K562 (cell line): Measurements from ENCODE around the gene PARD6B. TPM values are rescaled to one million over a fixed set of nuclear protein-coding genes. Genes with fewer than 3 reads are reported as not detected.

Source experiments
- ATAC-seq: fragments of 200-7000 bp; cut with Tn5 transposase; 3 replicates; pipeline ENCODE4 v1.9.1; 2020; ENCODE audit warnings: moderate library complexity
- BruUV-seq: library from RNA; stranded (reverse); fragments of 400-500 nt; replicated peaks from 2 replicates; lab custom pipeline; 2021; lab: Mats Ljungman, UMichigan
- CTCF ChIA-PET: fragments of 300-600 bp; formaldehyde crosslinking; extraction: SDS; loops from one replicate; lab custom pipeline; 2021; ENCODE audit warnings: low intra/inter-chr PET ratio; lab: Yijun Ruan, JAX
- POLR2A ChIA-PET: fragments of 300-600, 350-650 bp; sonication (Branson Sonifier 250); formaldehyde crosslinking; extraction: SDS; loops from one replicate; lab custom pipeline; 2021; ENCODE audit warnings: antibody characterized with exemption, inconsistent platforms; lab: Yijun Ruan, JAX
- DNase-seq, 4 experiments: peaks; one replicate each; pipeline versions ENCODE4 v3.0.0 to v3.0.0-alpha.2; 2011 to 2018; ENCODE audit warnings: low spot score in 3 of 4, mixed read lengths in 3 of 4; ENCODE audit errors: extremely low read depth in 1 of 4
- FAIRE-seq: peaks from 2 replicates; lab custom pipeline; 2011; peaks lifted over from hg19 to GRCh38; lab: Jason Lieb, UNC
- H2AFZ ChIP-seq: 2 replicates; pipeline ENCODE4 v1.6.0; 2011; ENCODE audit warnings: low read depth, low read length, control low read depth, inconsistent platforms
- H3K27ac ChIP-seq: fragments of 200-600 bp; 3 replicates; pipeline ENCODE4 v1.8.0; 2011; ENCODE audit warnings: low read depth, mild to moderate bottlenecking, control low read depth, inconsistent platforms, low read length, moderate library complexity, mixed read lengths; ENCODE audit errors: extremely low read depth
- H3K27me3 ChIP-seq, 2 experiments: fragments of 300-600 bp in 1 of 2; 2 replicates in 1 of 2; 3 replicates in 1 of 2; pipeline versions ENCODE4 v1.6.0 to v1.8.0; 2011; ENCODE audit warnings: inconsistent platforms in 2 of 2, low read length in 2 of 2, mild to moderate bottlenecking in 1 of 2, mixed read lengths in 1 of 2, moderate library complexity in 1 of 2; ENCODE audit not compliant: control insufficient read depth in 2 of 2, insufficient read depth in 2 of 2
- H3K36me3 ChIP-seq: fragments of 300-600 bp; 3 replicates; pipeline ENCODE4 v1.8.0; 2011; ENCODE audit warnings: mild to moderate bottlenecking, low read length, inconsistent platforms; ENCODE audit not compliant: control insufficient read depth, insufficient read depth
- H3K4me1 ChIP-seq, 2 experiments: fragments of 200-600 bp in 1 of 2; replicated peaks in 1 of 2; 2 replicates in 1 of 2; 3 replicates in 1 of 2; pipeline versions ENCODE4 v1.5.1 to v1.8.0; 2011; ENCODE audit warnings: inconsistent platforms in 2 of 2, low read length in 2 of 2, mild to moderate bottlenecking in 1 of 2, mixed read lengths in 1 of 2, moderate library complexity in 1 of 2; ENCODE audit not compliant: control insufficient read depth in 2 of 2, insufficient read depth in 2 of 2
- H3K4me2 ChIP-seq: 2 replicates; pipeline ENCODE4 v1.6.1; 2011; ENCODE audit warnings: low read length, control low read depth, inconsistent platforms, mixed read lengths; ENCODE audit not compliant: insufficient read depth
- H3K4me3 ChIP-seq: fragments of 200-600 bp; sonication (generic), shearing (Covaris generic); 2 replicates; pipeline ENCODE4 v1.5.1; 2016; ENCODE audit warnings: control low read depth, inconsistent platforms
- H3K79me2 ChIP-seq: fragments of 200-600 bp; 3 replicates; pipeline ENCODE4 v1.8.0; 2011; ENCODE audit warnings: low read length, inconsistent platforms; ENCODE audit not compliant: control insufficient read depth, insufficient read depth
- H3K9ac ChIP-seq, 2 experiments: 2 replicates each; pipeline versions ENCODE4 v1.6.0 to v1.6.1; 2011; ENCODE audit warnings: low read depth in 2 of 2, low read length in 2 of 2, control low read depth in 1 of 2, inconsistent platforms in 1 of 2, mild to moderate bottlenecking in 1 of 2, mixed read lengths in 1 of 2; ENCODE audit not compliant: insufficient read depth in 1 of 2
- H3K9me1 ChIP-seq: one replicate; pipeline ENCODE4 v1.6.0; 2011; ENCODE audit warnings: inconsistent platforms, mild to moderate bottlenecking, low read length, moderate library complexity; ENCODE audit not compliant: control insufficient read depth, insufficient read depth
- H3K9me3 ChIP-seq: replicated peaks from 2 replicates; pipeline ENCODE4 v1.5.1; 2011; ENCODE audit warnings: low read depth, low read length, inconsistent platforms; ENCODE audit not compliant: control insufficient read depth, insufficient read depth
- H4K20me1 ChIP-seq: replicated peaks from 2 replicates; pipeline ENCODE4 v1.6.1; 2011; ENCODE audit warnings: low read length, inconsistent platforms, mixed read lengths; ENCODE audit not compliant: control insufficient read depth, insufficient read depth
- CTBP1 ChIP-seq: fragments of 450-650 bp; IDR thresholded peaks from 2 replicates; pipeline ENCODE4 v1.6.1; 2016; ENCODE audit warnings: borderline replicate concordance
- DMBX1 ChIP-seq: fragments of 250-450 bp; sonication (Bioruptor Pico); IDR thresholded peaks from 2 replicates; pipeline ENCODE4 v1.8.0; 2022; ENCODE audit warnings: inconsistent platforms, mild to moderate bottlenecking, moderate library complexity, borderline replicate concordance
- ESRRA ChIP-seq: fragments of 450-650 bp; IDR thresholded peaks from 2 replicates; pipeline ENCODE4 v1.6.1; 2014; ENCODE audit warnings: low read depth, mild to moderate bottlenecking, moderate library complexity, borderline replicate concordance
- GABPA ChIP-seq: fragments of 200-800 bp; sonication (Bioruptor generic); conservative IDR thresholded peaks from 2 replicates; pipeline ENCODE4 v1.6.1; 2016; ENCODE audit warnings: low read depth, missing genetic modification characterization, missing compliant biosample characterization
- HDAC1 ChIP-seq, 2 experiments: fragments of 450-650 bp; IDR thresholded peaks; 2 replicates each; pipeline ENCODE4 v1.6.1; 2016 to 2017; ENCODE audit warnings: inconsistent platforms in 1 of 2, mild to moderate bottlenecking in 1 of 2, moderate library complexity in 1 of 2
- MBD2 ChIP-seq: sonication (generic); IDR thresholded peaks from 2 replicates; pipeline ENCODE4 v1.6.1; 2016; ENCODE audit warnings: low read depth, borderline replicate concordance
- NFE2L1 ChIP-seq: fragments of 450-650 bp; IDR thresholded peaks from 2 replicates; pipeline ENCODE4 v1.6.1; 2016; ENCODE audit warnings: missing genetic modification characterization, low read depth, mild to moderate bottlenecking, missing compliant biosample characterization, moderate library complexity, borderline replicate concordance
- PKNOX1 ChIP-seq: fragments of 450-650 bp; IDR thresholded peaks from 2 replicates; pipeline ENCODE4 v1.6.1; 2016
- RBM39 ChIP-seq: fragments of 200-400 bp; formaldehyde crosslinking; optimal IDR thresholded peaks from 2 replicates; pipeline ENCODE3; 2018; ENCODE audit warnings: low read depth, low read length
- SMAD4 ChIP-seq: fragments of 250-450 bp; sonication (Bioruptor Pico); conservative IDR thresholded peaks from 2 replicates; pipeline ENCODE4 v1.8.0; 2021; ENCODE audit warnings: inconsistent platforms, mild to moderate bottlenecking, moderate library complexity
- SPI1 ChIP-seq: IDR thresholded peaks from 2 replicates; pipeline ENCODE4 v1.6.1; 2011; ENCODE audit warnings: low read depth, low read length, control low read depth, borderline replicate concordance
- ZFP1 ChIP-seq: fragments of 450-650 bp; formaldehyde crosslinking; IDR thresholded peaks from 2 replicates; pipeline ENCODE4 v1.4.0; 2020; ENCODE audit warnings: mild to moderate bottlenecking, mixed read lengths
- ZKSCAN1 ChIP-seq: fragments of 150-350 bp; IDR thresholded peaks from 2 replicates; pipeline ENCODE4 v1.6.1; 2016; ENCODE audit warnings: low read depth, low read length
- WGBS: fragments of 100-300 bp; shearing (Covaris generic); methylation state at CpG from one replicate; pipeline ENCODE4 v1.1.6; 2016; ENCODE audit warnings: low coverage, mixed read lengths; ENCODE audit not compliant: insufficient coverage; ENCODE audit errors: missing lambda C conversion rate; 5-methylcytosine and 5-hydroxymethylcytosine counted together
- in situ Hi-C: fragments of 300-500 bp; cut with MboI; formaldehyde crosslinking; loops from 4 replicates; pipeline ENCODE4 v1.15.0; 2018; ENCODE audit warnings: inconsistent platforms, mixed read lengths
- intact Hi-C: fragments of 100-400 bp; cut with micrococcal nuclease; formaldehyde crosslinking; loops from 2 replicates; pipeline ENCODE4 v1.14.2; 2022
- polyA plus RNA-seq, 8 experiments: library from polyadenylated mRNA; depleted of rRNA in 4 of 8; stranded (reverse) in 5 of 8; unstranded in 3 of 8; fragments of >200 nt; fragmentation: Nextera tagmentation in 2 of 8; fragmentation: Illumina TruSeq in 1 of 8; extraction: Ambion mirVana in 2 of 8; extraction: Trizol in 1 of 8; gene quantifications; 2 replicates each; pipeline versions ENCODE4 v1.2.1 to v1.2.3, GENCODE V29; 2011 to 2014; ENCODE audit warnings: inconsistent platforms in 1 of 8, missing spikeins in 1 of 8
- total RNA-seq, 7 experiments: library from RNA; depleted of rRNA in 6 of 7; stranded (reverse); fragments of >200 nt in 6 of 7; fragmentation: Illumina TruSeq in 2 of 7; extraction: Trizol in 2 of 7; gene quantifications; 2 replicates each; pipeline versions ENCODE4 v1.2.1 to v1.2.3, GENCODE V29; 2011 to 2021; ENCODE audit warnings: low replicate concordance in 1 of 7
- TF ChIP-seq, protein P1 (sequence below): fragments of 450-650 bp; IDR thresholded peaks from 2 replicates; pipeline ENCODE4 v1.6.1; 2017; ENCODE audit warnings: antibody characterized with exemption, mild to moderate bottlenecking
- TF ChIP-seq, protein P2 (sequence below): fragments of 250-450 bp; sonication (Bioruptor Pico); IDR thresholded peaks from 2 replicates; pipeline ENCODE4 v1.5.0; 2021

Gene PARD6B
- total and polyA plus RNA-seq, 9 of the 15 experiments (the other 6 are each of a cell fraction or from before 2014, with no cell fraction given): 1.7 to 12.3 (median 5.5) TPM

- Histone ChIP-seq H3K4me1 (peaks cover 22% of the 10 kb centered on the region in 2 experiments), H3K36me3 (no peaks in the 10 kb centered on the region), H3K4me2 (peak overlapping the region; percentile 50), H3K27me3 (no peaks in the 10 kb centered on the region), H3K9ac (peak overlapping the region; percentile 20 to 66; a peak in 3 of 4 replicates), H3K9me3 (no peaks in the 10 kb centered on the region), H3K4me3 (no peak overlapping the region), H4K20me1 (no peaks in the 10 kb centered on the region), H2AFZ (peak overlapping the region; percentile 85), H3K9me1 (no peaks in the 10 kb centered on the region), H3K79me2 (no peaks in the 10 kb centered on the region), H3K27ac (peak overlapping the region; percentile 48; the same call in 2 of the 3 replicates)
- CTCF ChIA-PET: no interaction called here
- FAIRE-seq (peak; percentile 48), DNase-seq (peak in 1 of 4 experiments; percentile 47), ATAC-seq (peak; percentile 60)
- POLR2A ChIA-PET: interaction anchor here (0.9 to 1.2 kb wide), 4 partner anchors 10 to 43 kb away, joined by 3 to 4 read pairs (median 3); no protein-coding TSS in a partner anchor
- BruUV-seq: no TSS peak
- in situ Hi-C loops (no loop called here), intact Hi-C loops (loop anchor here (5.0 kb wide), 1 partner anchor 48 kb away; no protein-coding TSS in a partner anchor)
- WGBS: 26% methylated on average over 9 of the region's 9 CpGs
- TF ChIP-seq SMAD4: peak; percentile 41; the same call in 1 of the 2 replicates
- TF ChIP-seq, protein P1, sequence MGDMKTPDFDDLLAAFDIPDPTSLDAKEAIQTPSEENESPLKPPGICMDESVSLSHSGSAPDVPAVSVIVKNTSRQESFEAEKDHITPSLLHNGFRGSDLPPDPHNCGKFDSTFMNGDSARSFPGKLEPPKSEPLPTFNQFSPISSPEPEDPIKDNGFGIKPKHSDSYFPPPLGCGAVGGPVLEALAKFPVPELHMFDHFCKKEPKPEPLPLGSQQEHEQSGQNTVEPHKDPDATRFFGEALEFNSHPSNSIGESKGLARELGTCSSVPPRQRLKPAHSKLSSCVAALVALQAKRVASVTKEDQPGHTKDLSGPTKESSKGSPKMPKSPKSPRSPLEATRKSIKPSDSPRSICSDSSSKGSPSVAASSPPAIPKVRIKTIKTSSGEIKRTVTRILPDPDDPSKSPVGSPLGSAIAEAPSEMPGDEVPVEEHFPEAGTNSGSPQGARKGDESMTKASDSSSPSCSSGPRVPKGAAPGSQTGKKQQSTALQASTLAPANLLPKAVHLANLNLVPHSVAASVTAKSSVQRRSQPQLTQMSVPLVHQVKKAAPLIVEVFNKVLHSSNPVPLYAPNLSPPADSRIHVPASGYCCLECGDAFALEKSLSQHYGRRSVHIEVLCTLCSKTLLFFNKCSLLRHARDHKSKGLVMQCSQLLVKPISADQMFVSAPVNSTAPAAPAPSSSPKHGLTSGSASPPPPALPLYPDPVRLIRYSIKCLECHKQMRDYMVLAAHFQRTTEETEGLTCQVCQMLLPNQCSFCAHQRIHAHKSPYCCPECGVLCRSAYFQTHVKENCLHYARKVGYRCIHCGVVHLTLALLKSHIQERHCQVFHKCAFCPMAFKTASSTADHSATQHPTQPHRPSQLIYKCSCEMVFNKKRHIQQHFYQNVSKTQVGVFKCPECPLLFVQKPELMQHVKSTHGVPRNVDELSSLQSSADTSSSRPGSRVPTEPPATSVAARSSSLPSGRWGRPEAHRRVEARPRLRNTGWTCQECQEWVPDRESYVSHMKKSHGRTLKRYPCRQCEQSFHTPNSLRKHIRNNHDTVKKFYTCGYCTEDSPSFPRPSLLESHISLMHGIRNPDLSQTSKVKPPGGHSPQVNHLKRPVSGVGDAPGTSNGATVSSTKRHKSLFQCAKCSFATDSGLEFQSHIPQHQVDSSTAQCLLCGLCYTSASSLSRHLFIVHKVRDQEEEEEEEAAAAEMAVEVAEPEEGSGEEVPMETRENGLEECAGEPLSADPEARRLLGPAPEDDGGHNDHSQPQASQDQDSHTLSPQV: peak; percentile 80
- TF ChIP-seq ZKSCAN1: no peak
- TF ChIP-seq ESRRA: no peak
- 0 out of 2 replicates have a peak, but pooled peaks have one; percentile 9 for TF ChIP-seq GABPA (tag)
- TF ChIP-seq NFE2L1 (tag): peak; percentile 25; the same call in 1 of the 2 replicates
- TF ChIP-seq RBM39: no peak
- no peak for TF ChIP-seq HDAC1 (IDR thresholded peaks at IDR 0.05)
- no peak for TF ChIP-seq MBD2
- TF ChIP-seq DMBX1 (CRISPR knock-in tag): 0 out of 2 replicates have a peak, but pooled peaks have one; percentile 61
- TF ChIP-seq, protein P2, sequence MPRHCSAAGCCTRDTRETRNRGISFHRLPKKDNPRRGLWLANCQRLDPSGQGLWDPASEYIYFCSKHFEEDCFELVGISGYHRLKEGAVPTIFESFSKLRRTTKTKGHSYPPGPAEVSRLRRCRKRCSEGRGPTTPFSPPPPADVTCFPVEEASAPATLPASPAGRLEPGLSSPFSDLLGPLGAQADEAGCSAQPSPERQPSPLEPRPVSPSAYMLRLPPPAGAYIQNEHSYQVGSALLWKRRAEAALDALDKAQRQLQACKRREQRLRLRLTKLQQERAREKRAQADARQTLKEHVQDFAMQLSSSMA (CRISPR knock-in tag): no peak
- TF ChIP-seq CTBP1: no peak
- TF ChIP-seq PKNOX1: no peak
- TF ChIP-seq SPI1: no peak
- TF ChIP-seq ZFP1 (CRISPR knock-in tag): no peak
These were observed 20.8 kb upstream of the PARD6B start for GRCh38 chr20:50710492-50711063.
